ENCODE measurements around the gene TRIM47.

DNA sequence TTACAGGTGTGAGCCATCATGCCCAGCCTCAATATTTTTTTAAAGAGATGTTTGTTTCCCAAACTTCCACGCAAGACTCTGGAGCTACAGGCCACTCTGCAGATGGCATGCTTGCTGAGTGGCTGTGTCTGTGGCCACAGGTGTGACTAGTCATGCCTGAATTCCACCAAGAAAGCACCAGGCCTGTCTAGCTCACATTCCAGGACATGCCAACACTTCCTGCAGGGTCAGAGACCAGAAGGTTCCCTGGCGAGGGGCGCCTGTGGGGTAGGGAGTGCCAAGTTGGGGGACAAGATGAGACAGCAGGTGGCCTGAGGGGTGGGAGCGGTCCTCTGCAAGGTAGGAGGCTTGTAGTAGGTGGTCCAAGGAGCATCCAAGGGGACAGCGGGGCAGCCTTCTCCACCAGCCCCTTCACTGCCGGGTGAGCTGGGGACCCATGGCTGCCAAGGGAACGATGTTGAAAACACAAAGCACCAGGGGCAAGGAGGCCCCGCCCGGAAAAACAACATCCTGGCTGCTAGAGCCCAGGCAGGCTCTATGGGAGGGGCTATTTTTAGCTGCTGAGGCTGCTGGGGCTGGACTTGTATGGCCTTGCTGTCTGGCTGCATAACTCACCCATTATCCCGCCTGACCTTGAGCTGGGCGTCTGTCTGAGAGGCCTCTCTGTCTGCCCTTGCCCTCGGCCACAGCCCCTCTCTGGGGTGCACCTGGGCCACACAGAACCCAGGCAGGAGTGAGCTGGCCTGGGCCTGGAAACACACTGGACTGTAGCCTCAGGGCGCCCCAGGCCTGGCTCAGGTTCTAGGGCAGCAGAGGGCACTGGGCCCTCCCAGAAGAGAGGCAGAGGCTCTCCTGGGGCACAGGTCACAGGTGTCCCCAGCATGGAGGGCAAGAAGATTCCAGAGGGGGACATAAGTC is 5.7 kb downstream of the TRIM47 start:
- TF ChIP-seq, protein P1, sequence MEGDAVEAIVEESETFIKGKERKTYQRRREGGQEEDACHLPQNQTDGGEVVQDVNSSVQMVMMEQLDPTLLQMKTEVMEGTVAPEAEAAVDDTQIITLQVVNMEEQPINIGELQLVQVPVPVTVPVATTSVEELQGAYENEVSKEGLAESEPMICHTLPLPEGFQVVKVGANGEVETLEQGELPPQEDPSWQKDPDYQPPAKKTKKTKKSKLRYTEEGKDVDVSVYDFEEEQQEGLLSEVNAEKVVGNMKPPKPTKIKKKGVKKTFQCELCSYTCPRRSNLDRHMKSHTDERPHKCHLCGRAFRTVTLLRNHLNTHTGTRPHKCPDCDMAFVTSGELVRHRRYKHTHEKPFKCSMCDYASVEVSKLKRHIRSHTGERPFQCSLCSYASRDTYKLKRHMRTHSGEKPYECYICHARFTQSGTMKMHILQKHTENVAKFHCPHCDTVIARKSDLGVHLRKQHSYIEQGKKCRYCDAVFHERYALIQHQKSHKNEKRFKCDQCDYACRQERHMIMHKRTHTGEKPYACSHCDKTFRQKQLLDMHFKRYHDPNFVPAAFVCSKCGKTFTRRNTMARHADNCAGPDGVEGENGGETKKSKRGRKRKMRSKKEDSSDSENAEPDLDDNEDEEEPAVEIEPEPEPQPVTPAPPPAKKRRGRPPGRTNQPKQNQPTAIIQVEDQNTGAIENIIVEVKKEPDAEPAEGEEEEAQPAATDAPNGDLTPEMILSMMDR (IDR thresholded peaks at IDR 0.05; ENCODE audit: low read length), result no peak
- TF ChIP-seq EZH2 (optimal IDR thresholded peaks at IDR 0.05; ENCODE audit: low read depth, low read length), result no peak
- TF ChIP-seq EZH2phosphoT487 (IDR thresholded peaks at IDR 0.05; ENCODE audit: low read length), result no peak

Measured in MM.1S (cell line).